GM12801 (cell line): ENCODE measurements around the gene GALNT9.

ENCODE experiments used
- CTCF ChIP-seq: IDR thresholded peaks from one replicate; pipeline ENCODE4 v1.5.1; 2011; ENCODE audit warnings: control low read depth; ENCODE audit not compliant: insufficient read length; ENCODE audit errors: extremely low read depth

Gene GALNT9

DNA sequence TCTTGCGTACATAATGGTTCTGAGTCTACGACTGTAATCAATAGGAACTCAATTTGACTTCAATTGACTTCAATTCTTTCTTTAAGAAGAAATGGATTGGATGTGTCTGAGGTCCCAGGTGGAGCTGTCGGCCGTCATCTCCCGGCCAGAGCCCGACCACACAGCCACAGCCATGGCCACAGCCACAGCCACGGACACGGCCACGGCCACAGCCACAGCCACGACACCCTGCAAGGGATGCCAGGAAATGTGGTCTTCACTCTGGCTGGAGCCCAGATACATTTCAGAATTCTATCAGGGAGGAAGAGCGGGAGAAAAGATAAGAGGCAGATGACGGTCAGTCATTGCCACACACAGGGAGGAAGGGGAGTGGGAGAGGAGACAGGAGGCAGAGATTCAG is 58.9 kb downstream of the GALNT9 start:
- TF ChIP-seq CTCF = no peak

- no peak for TF ChIP-seq CTCF
Measured at GRCh38 chr12:132269271-132269968, 60.0 kb downstream of the GALNT9 start.

DNA sequence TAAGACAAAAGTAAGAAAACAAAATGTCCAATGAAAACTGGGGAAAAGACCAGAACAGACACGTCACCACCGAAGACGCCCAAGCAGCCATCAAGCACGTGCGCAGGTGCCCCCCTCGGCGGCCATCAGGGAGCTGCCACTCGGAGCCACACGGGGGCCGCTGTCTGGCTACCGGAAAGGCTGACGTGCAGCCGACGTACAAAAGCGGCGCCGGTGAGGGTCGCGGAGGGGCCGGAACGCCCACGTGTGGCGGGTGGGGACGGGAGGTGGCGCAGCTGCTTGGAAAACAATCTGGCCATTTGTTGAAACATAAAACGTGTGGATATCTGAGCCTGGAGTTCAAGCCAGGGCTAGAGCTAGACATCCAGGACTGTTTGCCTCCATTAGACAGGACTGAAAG is 60.7 kb downstream of the GALNT9 start:
- TF ChIP-seq CTCF = no peak

- TF ChIP-seq CTCF = no peak
Measured at GRCh38 chr12:132267873-132268272, 61.5 kb downstream of the GALNT9 start.

DNA sequence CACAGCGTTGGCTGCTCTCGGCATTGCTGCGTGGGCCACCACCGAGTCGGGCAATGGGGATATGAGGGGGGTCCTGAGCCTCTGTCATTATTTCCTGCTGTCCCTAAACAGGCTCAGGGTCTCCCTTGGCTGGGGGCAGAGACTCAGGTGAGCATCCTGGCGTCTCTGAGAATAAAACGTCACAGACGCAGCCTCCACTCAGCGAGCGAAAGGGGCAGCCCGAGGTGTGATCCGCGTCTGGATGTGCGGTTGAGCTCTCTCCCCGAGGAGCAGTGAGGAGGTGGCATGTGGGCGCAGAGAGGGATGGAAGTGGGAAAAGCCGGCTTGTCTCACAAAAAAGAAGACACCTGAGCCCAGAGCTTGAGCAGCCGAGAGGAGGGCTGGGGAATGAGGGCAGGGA is 62.6 kb downstream of the GALNT9 start:
- TF ChIP-seq CTCF = no peak

DNA sequence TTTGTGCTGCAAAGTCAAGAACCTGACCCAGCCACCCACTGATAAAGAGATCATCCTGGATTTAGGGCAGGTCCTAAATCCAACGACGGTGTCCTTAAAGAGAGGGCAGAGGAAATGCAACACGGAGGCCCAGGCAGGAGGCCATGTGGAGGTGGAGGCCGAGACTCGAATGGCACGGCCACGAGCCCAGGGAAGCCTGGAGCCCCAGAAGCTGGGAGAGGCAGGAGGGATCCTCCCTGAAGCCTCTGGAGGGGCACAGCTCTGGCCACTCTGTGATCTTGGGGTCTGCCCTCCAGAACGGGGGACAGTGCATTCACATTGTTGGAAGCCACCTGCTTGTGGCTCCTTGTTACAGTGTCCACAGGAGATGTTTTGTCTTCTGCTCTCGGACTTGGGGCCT is 63.0 kb downstream of the GALNT9 start:
- TF ChIP-seq CTCF = no peak

GRCh38 chr12:132265056-132265800 is 64.2 kb downstream of the GALNT9 start:
- TF ChIP-seq CTCF = no peak
